A549 (cell line): Measurements from ENCODE around the gene C1orf94.

ENCODE experiments used
- CTCF ChIP-seq: fragments of >200 bp; sonication (Bioruptor Twin); formaldehyde crosslinking; IDR thresholded peaks from 3 replicates; pipeline ENCODE4 v1.5.1; 2016
- EP300 ChIP-seq, 2 experiments: fragments of >200 bp; sonication (Bioruptor Twin); formaldehyde crosslinking; IDR thresholded peaks; 2 replicates in 1 of 2; 3 replicates in 1 of 2; pipeline ENCODE4 v1.6.1; 2016 to 2017
- FOSL2 ChIP-seq, 2 experiments: fragments of 450-650 bp in 1 of 2; fragments of >200 bp in 1 of 2; sonication (Bioruptor Twin) in 1 of 2; formaldehyde crosslinking; IDR thresholded peaks; 2 replicates each; pipeline versions ENCODE4 v1.5.0 to v1.6.1; 2016 to 2020; ENCODE audit warnings: mild to moderate bottlenecking in 1 of 2, moderate library complexity in 1 of 2
- HOXB13 ChIP-seq: fragments of 250-450 bp; sonication (Bioruptor Pico); IDR thresholded peaks from 2 replicates; pipeline ENCODE4 v1.5.0; 2020; ENCODE audit warnings: low read depth, mild to moderate bottlenecking, moderate library complexity
- JUN ChIP-seq, 2 experiments: fragments of >200 bp; sonication (Bioruptor Twin); formaldehyde crosslinking; IDR thresholded peaks; 2 replicates in 1 of 2; 3 replicates in 1 of 2; pipeline ENCODE4 v1.6.1; 2016 to 2017
- MAX ChIP-seq: IDR thresholded peaks from 2 replicates; pipeline ENCODE4 v1.6.1; 2012
- PBX3 ChIP-seq: IDR thresholded peaks from 2 replicates; pipeline ENCODE4 v1.6.1; 2012
- PHF8 ChIP-seq: fragments of 200-600 bp; sonication (generic); IDR thresholded peaks from 2 replicates; pipeline ENCODE4 v1.6.1; 2016; ENCODE audit warnings: low read depth, mild to moderate bottlenecking, antibody characterized with exemption, moderate library complexity, borderline replicate concordance
- POLR2A ChIP-seq: IDR thresholded peaks from 2 replicates; pipeline ENCODE4 v1.6.1; 2012; ENCODE audit warnings: mild to moderate bottlenecking, low read length
- RARB ChIP-seq: fragments of 250-450 bp; sonication (Bioruptor Pico); IDR thresholded peaks from 2 replicates; pipeline ENCODE4 v1.8.0; 2021; ENCODE audit warnings: mild to moderate bottlenecking, moderate library complexity
- REST ChIP-seq: fragments of 200-600 bp; sonication (generic); IDR thresholded peaks from 2 replicates; pipeline ENCODE4 v1.6.1; 2016; ENCODE audit warnings: antibody characterized with exemption, mild to moderate bottlenecking, moderate library complexity
- SMC3 ChIP-seq: fragments of >200 bp; sonication (Bioruptor Twin); formaldehyde crosslinking; IDR thresholded peaks from 3 replicates; pipeline ENCODE4 v1.6.1; 2018; ENCODE audit warnings: inconsistent platforms

- no peak for TF ChIP-seq REST
- TF ChIP-seq EP300 (IDR thresholded peaks at IDR 0.05): no peak
- TF ChIP-seq RARB: no peak
- TF ChIP-seq CTCF: no peak
- TF ChIP-seq PBX3: no peak
- TF ChIP-seq HOXB13 (CRISPR knock-in tag): no peak
- TF ChIP-seq PHF8: no peak
- TF ChIP-seq JUN (IDR thresholded peaks at IDR 0.05): no peak
- no peak for TF ChIP-seq FOSL2 (IDR thresholded peaks at IDR 0.05)
- no peak for TF ChIP-seq FOSL2 (CRISPR knock-in tag; IDR thresholded peaks at IDR 0.05)
- no peak for TF ChIP-seq POLR2A
- no peak for TF ChIP-seq SMC3
- no peak for TF ChIP-seq MAX
Observed at GRCh38 chr1:34265396-34265795, 88.7 kb downstream of the C1orf94 start.
